ENCODE data around the gene PCLAF.
"Not testable (repeated sequence)": the region's sequence is repeated elsewhere in the genome, so short reads cannot be mapped to it uniquely, and the experiment has no call there.

Gene PCLAF

DNA sequence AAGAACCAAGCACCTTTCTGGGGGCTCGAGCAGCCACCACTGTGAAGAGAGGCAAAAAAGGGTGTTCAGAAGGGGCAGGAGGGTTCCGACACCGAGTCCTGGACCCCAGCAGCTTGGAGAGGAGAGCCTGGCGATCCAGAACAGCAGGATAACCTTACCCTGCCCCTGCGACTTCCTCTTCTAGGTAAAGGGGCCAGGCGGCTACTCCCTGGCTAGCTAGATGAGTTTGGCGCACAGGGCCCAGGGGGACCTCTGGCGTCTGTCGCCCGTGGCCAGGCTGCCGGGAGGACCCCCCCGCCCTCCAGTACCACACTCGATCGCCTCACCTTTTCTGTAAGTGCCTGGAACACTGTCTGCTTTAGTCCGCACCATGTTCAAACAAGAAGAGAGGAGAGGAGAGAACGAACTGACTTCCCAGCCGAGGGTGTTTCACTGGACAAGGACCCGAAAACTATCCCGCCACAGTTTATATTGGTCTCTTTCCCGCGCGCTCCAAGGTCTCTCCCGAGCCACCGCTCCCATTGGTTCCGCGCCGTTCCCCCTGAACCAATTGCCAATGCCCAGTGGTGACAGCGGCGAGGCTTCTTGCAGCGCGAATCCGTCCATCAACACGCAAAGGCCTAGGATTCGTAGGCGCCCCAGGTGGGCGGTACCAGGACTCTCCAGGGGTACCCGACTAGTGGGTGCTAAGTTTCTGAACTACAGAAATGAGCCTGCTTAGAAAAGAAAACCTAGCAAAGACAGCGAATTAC is at the start of gene PCLAF:
PCLAF (minus strand) TSS at position 442 of the 752 bp plus-strand sequence; CDS start at position 372, 70 bp downstream.
- DNase-seq = peak; percentile 35 to 95 (median 84)

- DNase-seq = no peak
Observed at GRCh38 chr15:64430000-64430735, 48.9 kb upstream of the PCLAF start.

- no peak for DNase-seq
Observed at GRCh38 chr15:64429448-64429847, 48.2 kb upstream of the PCLAF start.

DNA sequence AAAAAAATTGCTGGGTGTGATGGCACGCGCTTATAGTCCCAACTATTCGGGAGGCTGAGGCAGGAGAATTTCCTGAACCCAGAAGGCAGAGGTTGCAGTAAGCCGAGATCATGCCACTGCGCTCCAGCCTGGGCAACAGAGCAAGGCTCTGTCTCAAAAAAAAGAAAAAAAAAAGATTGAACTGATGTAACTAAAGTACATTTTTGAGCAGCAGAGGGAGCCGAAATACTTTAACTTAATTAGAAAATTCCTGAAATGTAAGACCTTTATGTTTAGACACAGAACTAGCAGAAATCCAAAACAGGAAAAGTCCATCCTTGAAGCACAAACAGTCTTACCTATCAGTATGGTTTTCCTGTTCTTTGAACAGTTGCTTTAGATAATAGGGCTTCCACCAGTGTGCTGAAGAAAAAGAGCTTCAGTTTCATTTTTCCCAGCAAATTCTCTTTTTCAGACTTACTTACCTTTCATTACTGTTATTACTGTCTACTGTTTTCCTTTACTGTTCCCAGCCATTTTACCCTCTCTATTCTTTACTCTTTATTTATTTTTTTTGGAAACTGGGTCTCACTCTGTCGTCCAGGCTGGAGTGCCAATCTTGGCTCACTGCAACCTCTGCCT is 45.7 kb upstream of the PCLAF start:
- no peak for DNase-seq

GRCh38 chr15:64425221-64425620 is 44.0 kb upstream of the PCLAF start:
- DNase-seq = no peak

DNA sequence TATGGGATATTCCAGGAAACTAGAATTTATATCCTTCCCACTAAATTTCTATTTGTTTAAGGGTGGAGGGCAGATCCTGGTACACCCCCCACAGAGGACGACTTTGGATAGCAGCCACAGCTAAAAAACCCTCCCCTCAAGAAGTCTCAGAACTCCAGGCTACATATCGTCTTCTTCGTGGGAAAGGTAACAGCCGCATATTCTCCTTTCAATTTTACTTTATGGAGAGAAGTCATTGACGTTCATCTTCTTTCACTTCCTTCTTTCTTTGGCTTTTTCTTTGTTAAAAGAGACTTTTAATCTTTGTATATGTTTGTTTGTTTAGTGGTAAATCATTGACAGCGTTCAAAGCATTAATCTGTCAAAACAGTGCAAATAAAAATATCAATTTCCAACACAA is 42.7 kb upstream of the PCLAF start:
- no peak for DNase-seq

DNA sequence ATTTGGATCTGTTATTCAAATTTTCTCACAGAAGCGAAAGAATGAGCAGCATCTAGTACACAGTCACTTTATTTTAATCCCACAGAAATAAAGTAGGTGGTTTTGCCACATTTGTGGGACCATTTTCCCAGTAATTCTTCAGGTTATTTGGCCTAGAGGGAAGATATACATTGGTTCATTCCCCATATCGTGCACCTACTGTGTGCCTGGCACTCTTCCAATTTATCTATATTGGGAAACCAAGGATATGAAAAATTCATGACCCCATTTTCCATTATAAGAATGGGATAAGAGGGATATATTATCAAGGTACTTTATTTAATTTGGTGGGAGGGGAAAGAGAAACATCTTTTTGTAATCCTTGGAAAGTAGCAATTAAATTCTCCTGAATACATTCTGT is 41.5 kb upstream of the PCLAF start:
- DNase-seq = no peak

GRCh38 chr15:64412216-64412615 is 31.0 kb upstream of the PCLAF start:
- no peak for DNase-seq

DNA sequence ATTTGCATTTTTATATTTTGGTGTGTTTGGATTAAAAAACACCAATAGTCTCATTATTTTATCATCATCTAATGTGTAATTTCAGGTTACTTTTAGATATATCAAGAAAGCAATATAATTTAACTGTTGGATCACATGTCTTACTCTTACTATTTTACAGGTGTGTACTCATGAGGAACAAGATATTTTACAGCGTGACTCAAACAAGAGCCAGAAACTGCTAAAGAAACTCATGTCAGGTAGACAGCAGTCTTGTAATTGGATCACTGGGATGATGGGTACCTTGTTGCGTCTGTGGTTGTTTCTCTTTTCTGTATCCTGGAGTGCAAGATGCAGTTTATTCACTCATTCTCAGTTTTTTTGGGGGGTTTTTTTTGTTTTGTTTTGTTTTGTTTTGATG is 19.3 kb upstream of the PCLAF start:
- no peak for DNase-seq

DNA sequence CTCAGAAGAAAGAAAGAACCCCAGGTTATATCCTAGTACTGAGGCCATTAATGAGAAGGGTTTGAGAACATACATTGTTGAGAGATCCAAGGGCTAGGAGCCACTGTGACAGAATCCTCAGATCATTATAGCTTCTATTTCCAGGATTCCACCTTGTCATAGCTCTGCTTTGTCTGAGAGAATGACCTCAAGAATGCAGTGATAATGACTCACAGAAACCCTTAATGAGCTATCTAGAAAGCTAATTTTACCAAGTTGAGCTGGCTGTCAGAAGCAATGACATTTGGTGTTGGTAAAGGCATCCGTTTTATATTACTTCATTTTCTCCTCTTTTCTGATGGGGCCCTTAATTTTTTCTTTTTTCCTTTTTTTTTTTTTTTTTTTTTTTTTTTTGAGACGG is 17.3 kb upstream of the PCLAF start:
- DNase-seq = no peak

DNA sequence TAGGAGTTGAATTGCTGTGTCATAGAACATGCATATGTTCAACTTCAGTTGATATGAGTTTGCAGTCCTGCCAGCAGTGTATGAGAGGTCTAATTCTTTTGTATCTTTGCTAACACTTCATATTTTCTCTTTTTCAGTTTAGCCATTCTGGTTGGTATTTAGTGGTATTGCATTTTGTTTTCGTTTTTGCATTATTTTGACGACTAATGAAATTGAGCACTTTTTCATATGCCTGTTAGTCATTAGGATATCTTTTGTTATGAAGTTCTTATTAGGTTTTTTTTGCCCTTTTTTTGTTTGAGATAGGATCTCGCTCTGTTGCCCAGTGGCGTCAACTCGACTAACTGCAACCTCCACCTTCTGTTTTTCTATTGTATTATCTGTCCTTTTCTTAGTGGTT is 15.5 kb upstream of the PCLAF start:
- DNase-seq = no peak

DNA sequence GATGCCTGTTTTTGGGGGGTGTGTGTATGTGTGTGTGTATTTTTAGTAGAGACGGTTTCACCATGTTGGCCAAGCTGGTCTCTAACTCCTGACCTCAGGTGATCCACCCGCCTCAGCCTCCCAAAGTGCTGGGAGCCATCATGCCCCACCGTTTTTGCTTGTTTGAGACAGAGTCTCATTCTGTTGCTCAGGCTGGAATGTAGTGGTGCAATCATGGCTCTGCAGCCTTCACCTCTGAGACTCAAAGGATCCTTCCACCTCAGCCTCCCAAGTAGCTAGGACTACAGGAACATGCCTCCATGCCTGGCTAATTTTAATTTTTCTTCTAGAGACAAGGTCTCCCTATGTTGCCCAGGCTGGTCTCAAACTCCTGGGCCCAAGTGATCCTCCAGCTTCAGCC is 11.2 kb upstream of the PCLAF start:
- DNase-seq = not testable (repeated sequence)

DNA sequence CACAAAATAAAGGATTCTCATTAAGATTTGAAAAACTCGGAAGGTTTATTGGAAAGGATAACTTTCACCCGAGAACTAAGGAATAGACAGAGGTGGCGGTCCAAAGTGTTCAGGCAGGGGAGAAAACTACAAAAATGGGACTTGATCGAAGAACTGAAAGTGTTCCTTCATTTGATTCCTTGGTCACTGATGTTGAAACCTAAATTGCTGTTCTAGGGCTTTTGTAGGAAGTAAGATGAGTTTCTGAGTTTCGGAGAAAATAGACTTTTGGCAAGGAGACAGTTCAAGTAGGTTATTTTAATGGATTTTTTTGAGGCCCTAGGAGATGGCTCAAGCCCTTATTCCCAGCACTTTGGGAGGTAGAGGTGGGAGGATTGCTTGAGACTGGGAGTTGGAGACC is 7.8 kb upstream of the PCLAF start:
- no peak for DNase-seq

- peak; percentile 27 to 97 (median 89) for DNase-seq
Observed at GRCh38 chr15:64387562-64388168, 6.4 kb upstream of the PCLAF start, which contains the start of gene TRIP4. TSS of gene TRIP4 (plus strand) at chr15:64387836. CDS start at chr15:64387864, 28 bp downstream.

DNA sequence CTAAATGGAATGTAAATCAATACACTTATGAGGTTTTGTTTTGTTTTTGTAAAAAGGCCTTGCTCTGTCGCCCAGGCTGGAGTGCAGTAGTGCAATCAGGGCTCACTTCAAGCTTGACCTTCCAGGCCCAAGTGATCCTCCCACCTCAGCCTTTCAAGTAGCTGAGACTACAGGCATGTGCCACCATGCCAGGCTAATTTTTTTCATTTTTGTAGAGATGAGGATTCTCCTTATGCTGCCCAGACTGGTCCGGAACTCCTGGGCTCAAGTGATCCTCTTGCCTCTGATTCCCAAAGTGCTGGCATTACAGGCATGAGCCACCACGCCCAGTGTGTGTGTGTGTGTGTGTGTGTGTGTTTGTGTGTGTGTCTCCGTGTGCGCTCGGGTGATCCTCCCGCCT is 5.0 kb upstream of the PCLAF start:
- DNase-seq = no peak

DNA sequence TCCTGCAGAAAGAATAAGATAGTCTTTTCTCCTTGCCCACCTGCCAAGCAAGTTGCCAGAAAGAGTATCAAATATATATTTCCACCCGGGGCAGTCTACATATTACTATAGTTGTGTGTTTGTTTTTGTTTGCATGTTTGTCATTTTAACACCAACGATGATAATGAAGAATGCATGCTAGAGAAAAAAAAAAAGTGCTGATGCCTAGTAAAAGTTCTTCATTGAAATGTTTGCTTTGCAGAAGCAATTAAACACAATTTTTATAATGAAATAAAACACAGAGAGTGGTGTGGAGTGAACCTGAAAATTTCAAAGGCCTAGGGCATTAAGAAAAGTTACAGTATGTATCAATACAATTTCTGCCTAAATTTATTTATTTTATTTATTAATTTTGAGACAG is 2.5 kb upstream of the PCLAF start:
- no peak for DNase-seq

GRCh38 chr15:64380130-64380870 is 941 bp downstream of the PCLAF start:
- not testable (repeated sequence) for DNase-seq

DNA sequence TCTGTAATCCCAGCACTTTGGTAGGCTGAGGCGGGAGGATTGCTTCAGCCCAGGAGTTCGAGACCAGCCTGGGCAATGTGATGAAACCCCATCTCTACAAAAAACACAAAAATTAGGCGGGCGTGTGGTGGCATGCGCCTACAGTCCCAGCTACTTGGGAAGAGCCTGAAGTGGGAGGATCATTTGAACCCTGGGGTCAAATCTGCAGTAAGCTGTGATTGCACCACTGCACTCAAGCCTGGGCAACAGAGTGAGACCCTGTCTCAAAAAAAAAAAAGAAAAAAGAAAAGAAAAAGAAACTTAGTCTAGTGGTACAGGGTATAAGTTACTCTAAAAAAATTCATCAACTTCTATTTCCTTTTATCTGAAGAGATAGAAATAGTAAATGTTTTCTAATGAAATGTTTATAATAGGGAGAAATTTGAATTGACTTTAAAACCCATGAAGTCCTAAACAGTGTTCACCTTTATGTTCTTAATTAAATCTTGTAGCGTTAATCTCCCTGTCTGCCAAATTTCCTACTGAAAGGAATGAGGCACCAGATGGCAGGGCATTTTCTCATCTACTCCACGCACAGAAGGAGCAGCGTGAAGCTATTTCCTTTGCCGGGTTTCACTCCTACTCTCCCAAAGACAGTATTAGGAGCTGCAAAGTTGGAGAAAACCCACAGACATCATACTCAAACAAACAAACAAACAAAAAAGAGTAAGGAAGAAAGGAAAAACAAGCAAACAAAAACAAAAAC is 1.9 kb downstream of the PCLAF start:
- DNase-seq = no peak

GRCh38 chr15:64373360-64373759 is 7.9 kb downstream of the PCLAF start:
- no peak for DNase-seq

DNA sequence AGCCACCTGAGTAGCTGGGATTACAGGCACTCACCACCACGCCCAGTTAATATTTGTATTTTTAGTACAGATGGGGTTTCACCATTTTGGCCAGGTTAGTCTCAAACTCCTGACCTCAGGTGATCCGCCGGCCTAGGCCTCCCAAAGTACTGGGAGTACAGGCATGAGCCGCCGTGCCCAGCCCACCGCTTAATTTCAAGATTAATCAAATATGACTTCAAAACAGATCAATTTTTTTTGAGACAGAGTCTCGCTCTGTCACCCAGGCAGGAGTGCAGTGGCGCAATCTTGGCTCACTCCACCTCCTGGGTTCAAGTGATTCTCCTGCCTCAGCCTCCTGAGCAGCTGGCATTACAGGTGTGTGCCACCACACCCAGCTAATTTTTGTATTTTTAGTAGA is 9.9 kb downstream of the PCLAF start:
- DNase-seq = not testable (repeated sequence)

All from nucleus accumbens (tissue), 56 donors.